Globus pallidus (tissue), 1 donor: ENCODE measurements around the gene RAB30.
"Not testable (repeated sequence)": the region's sequence is repeated elsewhere in the genome, so short reads cannot be mapped to it uniquely, and the experiment has no call there.

Experiments used
- DNase-seq: peaks from one replicate; pipeline ENCODE4 v3.0.0-alpha.2; 2015; ENCODE audit warnings: low spot score

The RAB30 gene

DNA sequence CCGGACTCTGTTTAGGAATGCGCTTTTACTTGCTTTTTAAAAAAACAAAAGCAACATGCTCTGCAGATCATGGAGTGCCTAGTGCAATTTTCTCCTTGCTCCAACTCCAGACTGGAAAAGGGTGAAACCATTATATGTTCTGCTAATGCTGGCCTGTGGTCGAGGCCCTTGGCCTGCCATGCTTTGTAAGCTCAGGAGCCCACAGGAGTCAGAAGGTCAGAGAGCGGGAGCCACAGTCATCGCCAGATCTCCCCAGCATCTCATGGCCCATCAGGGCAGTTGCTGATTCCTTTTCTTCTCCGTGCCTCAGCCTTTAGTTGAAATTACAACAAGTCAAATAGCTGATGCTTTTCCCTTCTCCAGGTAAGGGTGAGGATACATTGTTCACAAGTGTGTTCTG, 89.8 kb downstream of the RAB30 start:
- DNase-seq: no peak

DNA sequence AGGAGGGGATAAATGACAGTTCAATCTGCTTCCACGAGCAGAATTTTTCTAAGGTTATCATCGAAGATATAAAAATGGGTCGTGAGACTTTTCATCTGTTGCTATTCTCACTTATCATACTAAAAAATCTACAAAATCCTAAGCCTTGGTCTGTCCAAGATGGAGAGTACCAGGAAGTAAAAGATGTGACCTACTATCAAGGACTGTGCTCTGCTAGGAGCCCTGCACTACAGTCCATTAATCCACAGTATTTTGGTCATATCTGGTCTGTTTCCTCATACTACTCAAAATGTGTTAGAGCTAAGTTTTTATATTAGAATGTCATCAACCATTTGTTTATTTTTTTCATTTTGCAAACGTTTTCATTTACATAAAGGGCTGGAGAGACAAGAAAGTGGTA, 90.8 kb downstream of the RAB30 start:
- DNase-seq: no peak

DNA sequence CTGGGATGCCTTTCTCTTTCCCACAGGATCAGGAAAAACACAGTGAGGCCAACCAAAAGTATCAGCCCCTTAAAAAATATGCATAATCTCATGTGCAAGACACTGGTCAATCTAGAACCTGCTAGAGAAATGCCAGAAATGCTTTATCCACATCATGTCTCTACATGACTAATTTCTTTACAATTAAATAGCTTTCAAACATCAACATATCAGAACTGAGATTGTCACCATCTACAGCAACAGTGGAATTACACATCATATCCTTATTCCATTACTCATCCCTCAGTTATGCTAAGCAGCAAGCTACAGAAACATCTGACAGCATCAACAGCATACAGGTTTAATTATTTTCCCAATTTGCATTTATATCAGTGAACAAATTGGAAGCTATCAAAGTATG, 91.4 kb downstream of the RAB30 start:
- DNase-seq: no peak

DNA sequence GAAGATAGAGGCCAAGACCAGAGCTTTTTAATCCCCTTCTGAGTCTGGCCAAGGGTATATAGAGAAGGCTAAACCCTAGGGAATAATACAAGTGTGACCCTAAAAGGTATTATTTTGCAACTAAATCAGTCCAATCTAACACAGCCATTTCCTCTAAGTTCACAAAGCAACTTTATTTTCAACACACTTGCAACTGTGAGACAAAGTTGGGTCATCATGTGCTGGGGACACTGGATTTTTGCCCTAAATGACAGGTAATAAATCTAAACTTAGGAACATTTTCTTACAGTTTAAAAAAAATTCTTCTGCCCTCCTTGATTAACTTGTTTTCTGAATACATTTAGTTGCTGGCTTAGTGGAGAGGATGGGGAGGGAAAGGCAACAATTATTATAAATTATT, 91.9 kb downstream of the RAB30 start:
- no peak for DNase-seq

DNA sequence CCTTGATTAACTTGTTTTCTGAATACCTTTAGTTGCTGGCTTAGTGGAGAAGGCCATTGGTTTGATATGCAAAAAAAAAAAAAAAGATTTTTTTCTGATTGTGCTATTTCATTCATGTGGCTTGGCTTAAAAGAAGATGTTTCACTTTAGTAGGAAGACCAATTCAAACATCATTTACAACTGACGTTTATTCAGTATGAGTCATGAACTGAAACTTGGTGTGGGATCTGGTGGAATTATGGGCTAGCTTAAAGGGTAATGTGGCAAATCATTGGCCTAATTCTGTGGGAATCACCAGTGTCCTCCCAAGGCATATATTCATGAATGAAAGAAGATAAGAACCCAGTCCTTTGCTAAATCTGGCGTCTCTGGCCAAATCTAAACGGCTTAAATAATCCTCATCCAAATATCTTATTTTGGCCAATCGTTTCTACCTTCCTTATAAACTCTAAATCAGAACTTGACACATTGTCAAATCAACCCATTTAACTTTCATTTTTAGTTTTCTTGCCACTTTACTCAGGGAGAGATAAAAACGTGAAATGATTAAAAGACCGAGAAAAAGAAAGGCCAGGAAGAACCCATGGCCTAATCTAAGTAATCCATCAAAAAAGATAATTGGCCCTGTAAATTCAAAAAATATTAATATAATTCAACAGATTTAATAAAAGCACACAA, 93.1 kb downstream of the RAB30 start:
- no peak for DNase-seq

DNA sequence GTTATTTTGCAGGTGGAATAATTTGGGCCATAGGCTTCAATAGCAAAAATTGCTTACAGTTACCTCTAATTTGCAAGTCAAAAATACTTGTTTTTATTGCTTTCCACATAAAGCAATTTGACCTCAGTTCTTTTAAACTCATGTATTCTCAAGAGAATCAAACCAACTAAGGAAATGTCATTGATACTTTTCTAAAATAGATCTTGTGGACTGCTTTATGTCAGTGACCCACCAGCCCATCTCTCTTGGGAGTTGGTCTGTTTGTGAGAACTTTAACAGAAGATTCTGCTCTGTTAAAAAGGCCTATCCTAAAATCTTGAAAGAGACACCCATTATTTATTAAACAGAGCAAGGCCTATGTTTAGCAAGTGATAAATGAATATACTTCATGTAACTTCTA, 94.9 kb downstream of the RAB30 start:
- DNase-seq: no peak

DNA sequence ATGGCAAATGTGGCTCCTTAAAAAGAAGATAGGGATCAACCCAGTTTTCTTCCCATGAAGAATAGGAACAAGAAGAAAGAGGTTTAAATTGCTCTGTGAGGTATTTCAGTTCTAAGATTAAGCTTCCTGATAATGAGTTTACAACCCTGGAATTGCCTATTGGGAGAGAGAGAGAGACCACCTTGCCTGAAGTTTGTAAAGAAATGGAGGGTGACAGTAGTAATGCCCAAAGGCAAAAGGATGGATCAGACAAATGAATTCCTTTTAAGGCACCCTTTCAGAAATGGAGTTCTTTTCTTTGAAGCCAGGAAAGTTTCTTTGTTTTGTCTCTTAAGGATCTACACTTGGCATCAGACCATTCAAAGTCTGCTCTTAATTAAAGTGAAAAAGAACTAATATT, 95.8 kb downstream of the RAB30 start:
- no peak for DNase-seq

DNA sequence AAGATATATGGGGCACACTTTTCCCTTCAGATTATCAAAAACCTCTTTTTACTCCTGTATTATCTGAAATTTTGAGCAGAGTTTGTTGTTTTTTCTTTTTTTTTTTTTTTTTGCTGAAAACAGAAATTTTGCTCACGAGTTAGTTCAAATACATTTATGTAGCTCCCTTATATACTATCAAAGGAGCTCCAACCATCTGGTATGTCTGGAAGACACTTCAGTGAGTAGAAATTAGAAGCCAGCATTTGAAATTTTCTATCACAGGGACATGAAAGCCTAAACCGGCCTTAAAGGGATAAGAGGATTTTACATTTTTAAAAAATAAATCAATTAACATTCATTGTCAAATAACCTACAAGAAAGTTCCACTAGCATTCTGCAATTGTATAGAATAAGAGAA, 96.8 kb downstream of the RAB30 start:
- no peak for DNase-seq

DNA sequence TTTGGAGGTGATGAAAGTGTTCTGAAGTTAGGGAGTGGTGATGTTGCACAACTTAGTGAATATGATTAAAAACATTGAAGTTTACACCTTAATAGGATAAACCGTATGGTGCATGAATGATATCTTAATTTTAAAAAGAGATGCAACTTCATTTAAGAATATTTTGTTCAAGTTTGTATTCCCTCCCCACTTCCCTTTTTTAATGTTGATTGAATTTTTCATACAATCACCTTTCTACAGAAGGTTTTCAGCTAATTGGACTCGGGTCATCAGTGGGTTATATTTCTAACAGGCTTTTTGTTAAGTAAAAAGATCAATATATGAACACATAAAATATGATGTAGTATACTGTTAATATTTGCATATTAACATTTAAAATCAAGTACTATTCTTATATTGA, 97.6 kb downstream of the RAB30 start:
- no peak for DNase-seq

DNA sequence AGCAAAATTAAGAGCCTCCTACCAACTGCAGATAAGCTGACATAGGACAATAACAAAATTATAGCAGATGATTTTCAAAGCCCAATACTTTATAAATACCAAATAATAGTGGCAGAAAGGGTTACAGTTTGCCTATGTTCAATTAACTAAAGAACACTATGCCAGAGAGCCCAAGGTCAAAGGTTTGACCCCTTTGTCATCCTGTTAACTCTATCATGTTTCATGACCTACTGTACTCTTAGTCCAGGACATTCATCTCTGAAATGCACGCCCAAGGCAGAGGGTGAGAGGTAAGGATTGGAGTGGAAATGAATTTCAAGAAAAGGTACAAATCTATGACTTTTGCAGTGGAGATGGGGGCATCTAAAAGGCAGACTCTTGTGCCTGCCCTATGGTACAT, 99.6 kb downstream of the RAB30 start:
- DNase-seq: no peak

DNA sequence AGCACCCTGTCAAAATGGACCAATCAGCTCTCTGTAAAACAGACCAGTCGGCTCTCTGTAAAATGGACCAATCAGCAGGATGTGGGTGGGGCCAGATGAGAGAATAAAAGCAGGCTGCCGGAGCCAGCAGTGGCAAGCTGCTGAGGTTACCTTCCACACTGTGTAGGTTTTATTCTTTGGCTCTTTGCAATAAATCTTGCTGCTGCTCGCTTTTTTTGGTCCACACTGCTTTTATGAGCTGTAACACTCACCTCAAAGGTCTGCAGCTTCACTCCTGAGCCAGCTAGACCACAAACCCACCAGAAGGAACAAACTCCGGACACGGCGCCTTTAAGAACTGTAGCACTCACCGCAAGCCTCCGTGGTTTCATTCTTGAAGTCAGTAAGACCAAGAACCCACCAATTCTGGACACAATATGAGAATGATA, 100.2 kb downstream of the RAB30 start:
- not testable (repeated sequence) for DNase-seq

DNA sequence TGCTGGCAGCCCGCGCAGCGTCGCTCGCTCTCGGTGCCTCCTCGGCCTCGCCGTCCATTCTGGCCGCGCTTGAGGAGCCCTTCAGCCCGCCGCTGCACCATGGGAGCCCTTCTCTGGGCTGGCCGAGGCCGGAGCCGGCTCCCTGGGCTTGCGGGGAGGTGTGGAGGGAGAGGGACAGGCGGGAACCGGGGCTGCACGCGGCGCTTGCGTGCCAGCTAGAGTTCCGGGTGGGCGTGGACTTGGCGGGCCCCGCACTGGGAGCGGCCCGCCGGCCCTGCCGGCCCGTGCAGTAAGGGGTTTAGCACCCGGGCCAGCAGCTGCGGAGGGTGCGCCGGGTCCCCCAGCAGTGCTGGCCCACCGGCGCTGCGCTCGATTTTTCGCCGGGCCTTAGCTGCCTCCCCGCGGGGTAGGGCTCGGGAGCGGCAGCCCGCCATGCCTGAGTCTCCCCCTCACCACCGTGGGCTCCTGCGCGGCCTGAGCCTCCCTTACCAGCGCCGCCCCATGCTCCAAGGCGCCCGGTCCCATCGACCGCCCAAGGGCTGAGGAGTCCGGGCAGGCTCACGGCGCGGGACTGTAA, 101.1 kb downstream of the RAB30 start:
- DNase-seq: not testable (repeated sequence)

DNA sequence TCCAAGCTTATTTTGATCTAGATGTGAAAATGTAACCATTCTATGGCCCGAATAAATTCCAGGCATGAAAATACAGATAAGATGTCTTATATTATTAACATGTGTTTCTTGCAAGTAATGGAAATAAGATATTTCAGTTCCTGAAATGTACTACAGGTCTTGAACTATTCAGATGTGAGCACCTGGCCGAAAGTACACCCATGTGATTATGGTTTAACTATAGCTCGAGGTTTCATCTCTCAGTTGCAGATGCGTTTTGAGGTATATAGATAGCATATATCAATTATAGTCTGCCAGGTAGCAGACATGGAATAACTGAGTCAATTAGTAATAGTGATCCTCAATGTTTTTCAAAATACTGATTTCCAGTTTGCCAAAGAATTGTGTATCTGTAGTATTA, 101.9 kb downstream of the RAB30 start:
- no peak for DNase-seq

DNA sequence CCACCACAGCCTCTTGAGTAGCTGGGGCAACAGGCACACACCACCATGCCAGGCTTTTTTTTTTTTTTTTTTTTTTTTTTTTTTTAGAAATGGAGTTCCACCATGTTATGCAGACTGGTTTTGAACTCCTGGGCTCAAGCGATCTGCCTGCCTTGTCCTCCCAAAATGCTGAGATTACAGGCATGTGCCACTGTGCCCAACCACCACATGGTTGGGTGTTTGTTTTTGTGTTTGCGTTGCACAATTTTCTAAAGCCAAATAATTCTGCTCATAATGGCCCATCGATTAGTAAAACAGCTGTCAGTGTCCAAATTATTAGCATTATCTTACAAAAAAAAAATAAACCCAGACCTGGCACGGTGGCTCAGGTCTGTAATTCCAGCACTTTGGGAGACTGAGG, 104.3 kb downstream of the RAB30 start:
- no peak for DNase-seq

DNA sequence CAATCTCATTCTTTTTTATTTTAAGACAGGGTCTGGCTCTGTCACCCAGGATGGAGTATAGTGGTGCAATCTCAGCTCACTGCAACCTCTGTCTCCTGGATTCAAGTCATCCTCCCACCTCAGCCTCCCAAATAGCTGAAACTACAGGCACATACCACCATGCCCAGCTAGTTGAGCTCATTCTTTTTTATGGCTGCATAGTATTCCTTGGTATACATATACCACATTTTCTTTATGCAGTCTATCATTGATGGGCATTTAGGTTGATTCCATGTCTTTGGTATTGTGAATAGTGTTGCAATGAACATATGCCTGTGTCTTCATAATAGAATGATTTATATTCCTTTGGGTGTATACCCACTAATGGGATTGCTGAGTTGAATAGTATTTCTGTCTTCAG, 109.7 kb downstream of the RAB30 start:
- not testable (repeated sequence) for DNase-seq

DNA sequence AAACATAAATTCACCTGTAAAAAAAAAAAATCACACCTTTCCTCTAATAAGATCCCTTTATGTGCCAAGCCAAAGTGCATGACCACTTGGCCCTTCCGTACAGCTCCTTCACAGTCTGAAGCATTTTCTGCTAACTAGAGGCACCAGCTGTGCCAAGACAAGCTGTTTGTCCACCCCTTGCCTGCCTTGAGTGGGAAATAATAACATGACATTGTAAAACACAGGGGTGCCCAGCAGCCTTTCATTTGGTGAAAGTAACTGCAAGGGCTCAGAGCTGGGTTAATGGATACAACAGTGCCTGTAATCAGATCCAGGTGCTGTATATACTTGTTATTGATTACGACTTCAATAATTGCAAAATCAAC, 110.9 kb downstream of the RAB30 start:
- DNase-seq: no peak

DNA sequence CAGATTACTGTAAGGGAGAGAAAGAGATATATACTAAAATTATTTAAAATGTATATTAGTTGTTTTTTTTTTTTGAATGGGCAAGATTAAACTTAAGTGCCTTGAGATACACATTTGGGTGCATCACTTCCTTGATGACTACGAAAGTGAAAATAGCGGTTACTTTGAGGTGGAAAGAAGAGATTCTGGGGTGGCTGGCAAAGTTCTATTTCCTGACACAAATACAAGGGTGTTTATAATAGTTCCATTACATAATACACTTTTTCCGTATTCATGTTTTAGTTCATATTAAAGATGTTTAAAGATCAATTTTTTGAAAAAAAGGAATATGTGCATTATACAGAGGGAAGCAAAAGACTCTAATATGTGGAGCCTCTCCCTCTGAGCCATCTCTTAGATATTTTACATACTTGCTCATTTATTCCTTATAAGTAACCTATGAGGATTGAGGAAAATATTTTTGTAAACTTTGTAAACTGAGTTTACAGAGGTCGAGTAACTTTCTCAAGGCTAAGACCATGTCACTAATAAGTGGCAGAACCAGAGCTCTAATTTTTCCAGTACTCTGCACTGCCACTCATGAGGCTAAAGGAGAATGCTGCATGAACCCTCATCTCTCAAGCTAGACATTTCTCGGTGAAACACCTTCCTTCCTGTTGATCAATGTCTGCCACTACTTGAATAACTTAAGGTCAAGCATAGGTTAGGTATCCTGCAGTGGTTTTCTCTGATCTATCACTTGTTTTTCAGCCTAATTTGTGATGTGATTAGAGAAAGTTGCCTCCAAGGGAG, 111.5 kb downstream of the RAB30 start:
- no peak for DNase-seq

DNA sequence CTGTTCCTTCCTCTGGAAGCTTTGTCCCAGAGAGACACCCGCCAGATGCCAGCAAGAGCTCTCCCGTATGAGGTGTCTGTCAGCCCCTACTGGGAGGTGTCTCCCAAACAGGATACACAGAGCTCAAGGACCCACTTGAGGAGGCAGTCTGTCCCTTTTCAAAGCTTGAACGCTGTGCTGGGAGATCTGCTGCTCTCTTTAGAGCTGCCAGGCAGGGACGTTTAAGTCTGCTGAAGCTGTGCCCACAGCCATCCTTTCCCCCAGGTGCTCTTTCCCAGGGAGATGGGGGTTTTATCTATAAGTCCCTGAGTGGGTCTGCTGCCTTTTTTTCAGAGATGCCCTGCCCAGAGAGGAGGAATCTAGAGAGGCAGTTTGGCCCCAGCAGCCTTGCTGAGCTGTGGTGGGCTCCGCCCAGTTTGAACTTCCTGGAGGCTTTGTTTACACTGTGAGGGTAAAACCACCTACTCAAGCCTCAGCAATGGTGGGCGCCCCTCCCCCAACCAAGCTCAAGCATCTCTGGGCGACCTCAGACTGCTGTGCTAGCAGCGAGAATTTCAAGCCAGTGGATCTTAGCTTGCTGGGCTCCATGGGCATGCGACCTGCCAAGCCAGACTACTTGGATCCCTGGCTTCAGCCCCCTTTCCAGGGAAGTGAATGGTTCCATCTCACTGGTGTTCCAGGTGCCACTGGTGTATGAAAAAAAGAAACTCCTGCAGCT, 115.8 kb downstream of the RAB30 start:
- DNase-seq: not testable (repeated sequence)

DNA sequence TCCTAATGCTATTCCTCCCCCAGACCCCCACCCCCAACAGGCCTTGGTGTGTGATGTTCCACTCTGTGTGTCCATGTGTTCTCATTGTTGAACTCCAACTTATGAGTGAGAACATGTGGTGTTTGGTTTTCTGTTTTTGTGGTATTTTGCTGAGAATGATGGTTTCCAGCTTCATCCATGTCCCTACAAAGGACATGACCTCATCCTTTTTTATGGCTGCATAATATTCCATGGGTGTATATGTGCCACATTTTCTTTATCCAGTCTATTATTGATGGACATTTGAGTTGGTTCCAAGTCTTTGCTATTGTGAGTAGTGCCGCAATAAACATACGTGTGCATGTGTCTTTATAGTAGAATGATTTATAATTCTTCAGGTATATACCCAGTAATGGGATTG, 121.2 kb downstream of the RAB30 start:
- not testable (repeated sequence) for DNase-seq

DNA sequence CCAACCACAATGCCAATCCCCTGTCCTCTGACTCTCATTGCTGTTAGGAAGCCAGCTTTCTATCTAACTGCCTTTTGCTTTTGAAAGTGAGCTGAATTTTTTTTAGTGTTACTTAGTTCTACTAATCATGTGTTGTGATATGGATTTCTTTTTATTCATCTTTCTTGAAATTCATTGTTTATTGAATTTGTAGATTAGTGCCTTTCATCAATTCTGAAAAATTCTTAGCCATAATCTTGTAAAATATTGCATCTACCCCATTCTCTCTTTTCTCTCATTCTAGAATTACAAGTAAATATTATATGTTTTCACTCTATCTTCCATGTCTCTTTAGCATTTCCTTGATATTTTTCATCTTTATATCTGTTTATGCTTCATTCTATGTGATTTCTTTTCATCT, 122.3 kb downstream of the RAB30 start:
- no peak for DNase-seq

DNA sequence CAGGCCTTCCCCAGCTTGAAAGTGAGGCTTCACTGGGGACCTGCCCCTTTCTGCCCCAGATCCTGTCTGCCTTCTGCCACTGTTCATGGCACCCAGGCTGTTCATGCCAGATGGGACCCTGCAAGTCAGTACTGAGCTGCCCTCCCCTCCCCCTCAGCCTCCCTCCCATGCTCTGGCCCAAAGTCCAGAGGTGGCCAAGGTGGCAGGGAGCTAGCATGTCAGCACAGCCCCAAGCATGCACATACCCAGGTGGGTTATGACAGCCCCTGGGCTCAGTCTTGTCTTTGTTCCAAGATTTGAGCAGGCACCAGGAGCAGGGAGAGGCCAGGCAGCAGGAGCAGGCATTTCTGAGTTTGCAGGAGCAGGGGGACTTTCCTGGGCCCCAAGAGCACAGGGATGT, 126.0 kb downstream of the RAB30 start:
- no peak for DNase-seq

DNA sequence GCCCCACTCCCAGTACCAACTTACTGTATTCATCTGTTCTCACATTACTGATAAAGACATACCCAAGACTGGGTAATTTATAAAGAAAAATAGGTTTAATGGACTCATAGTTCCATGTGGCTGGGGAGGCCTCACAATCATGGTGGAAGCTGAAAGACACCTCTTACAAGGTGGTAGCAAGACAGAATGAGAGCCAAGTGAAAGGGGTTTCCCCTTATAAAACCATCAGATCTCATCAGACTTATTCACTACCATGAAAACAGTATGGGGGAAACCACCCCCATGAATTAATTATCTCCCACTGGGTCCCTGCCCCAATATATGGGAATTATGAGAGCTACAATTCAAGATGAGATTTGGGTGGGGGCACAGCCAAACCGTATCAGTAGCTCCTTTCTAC, 126.7 kb downstream of the RAB30 start:
- DNase-seq: not testable (repeated sequence)

DNA sequence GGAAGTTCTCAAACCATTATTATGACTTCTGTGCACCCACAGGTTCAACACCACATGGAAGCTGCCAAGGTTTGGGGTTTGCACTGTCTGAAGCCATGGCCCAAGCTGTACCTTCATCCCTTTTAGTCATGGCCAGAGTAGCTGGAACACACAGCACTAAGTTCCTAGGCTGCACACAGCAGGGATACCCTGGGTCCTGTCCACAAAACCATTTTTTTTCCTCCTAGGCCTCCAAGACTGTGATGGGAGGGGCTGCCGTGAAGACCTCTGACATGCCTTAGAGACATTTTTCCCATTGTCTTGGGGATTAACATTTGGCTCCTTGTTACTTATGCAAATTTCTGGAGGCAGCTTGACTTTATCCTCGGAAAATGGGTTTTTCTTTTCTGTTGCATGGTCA, 127.5 kb downstream of the RAB30 start:
- DNase-seq: no peak
